Activated naive CD8-positive, alpha-beta T cell treated with anti-CD3 and anti-CD28 coated beads, Interleukin-2, amount 10 ng/mL, durations not matched to agents 7 days and 5 days (primary cell): Measurements from ENCODE around the gene PEX10. TPM values are rescaled to one million over a fixed set of nuclear protein-coding genes. Genes with fewer than 3 reads are reported as not detected.

Experiments used
- ATAC-seq: fragments of 150-1000 bp; cut with Tn5 transposase; one replicate; pipeline ENCODE4 v1.10.0; 2021; ENCODE audit warnings: low read depth, moderate library complexity
- POLR2A ChIA-PET: fragments of 350-600 bp; sonication (Branson Sonifier 250); formaldehyde crosslinking; loops from one replicate; lab custom pipeline; 2021; ENCODE audit warnings: antibody characterized with exemption; lab: Charles Lee
- DNase-seq: peaks from one replicate; pipeline ENCODE4 v3.0.0; 2021
- H3K27ac Mint-ChIP-seq: one replicate; pipeline ENCODE4 v1.8.0; 2022; ENCODE audit warnings: mild to moderate bottlenecking, mixed read lengths
- H3K27me3 Mint-ChIP-seq: one replicate; pipeline ENCODE4 v1.8.0; 2022; ENCODE audit warnings: mild to moderate bottlenecking, moderate library complexity, mixed read lengths
- H3K36me3 Mint-ChIP-seq: one replicate; pipeline ENCODE4 v1.8.0; 2021; ENCODE audit warnings: mild to moderate bottlenecking, mixed read lengths
- H3K4me1 Mint-ChIP-seq: one replicate; pipeline ENCODE4 v1.8.0; 2021; ENCODE audit warnings: mixed read lengths
- H3K4me3 Mint-ChIP-seq: one replicate; pipeline ENCODE4 v1.8.0; 2022; ENCODE audit warnings: mild to moderate bottlenecking, moderate library complexity, mixed read lengths
- H3K9me3 Mint-ChIP-seq: one replicate; pipeline ENCODE4 v1.8.0; 2021; ENCODE audit warnings: mixed read lengths
- total RNA-seq, 2 experiments: library from RNA; stranded (reverse); gene quantifications; one replicate each; pipeline ENCODE4 v1.2.3, GENCODE V29; 2021

Gene PEX10
- total RNA-seq, 2 experiments from 2014 or later: 9.6 to 9.9 TPM

GRCh38 chr1:2393471-2393877, 18.9 kb downstream of the PEX10 start:
- peaks cover 11% of the 10 kb centered on the region for H3K36me3 Mint-ChIP-seq
- no peak overlapping the region for H3K27ac Mint-ChIP-seq
- POLR2A ChIA-PET: interaction anchor here (1.1 to 1.5 kb wide), 3 partner anchors 22 to 201 kb away, joined by 3 read pairs; no protein-coding TSS in a partner anchor
- no peaks in the 10 kb centered on the region for H3K9me3 Mint-ChIP-seq
- DNase-seq: no peak
- peak overlapping the region; percentile 91 for H3K4me3 Mint-ChIP-seq
- no peak for ATAC-seq
- H3K4me1 Mint-ChIP-seq: peaks cover 26% of the 10 kb centered on the region
- H3K27me3 Mint-ChIP-seq: no peaks in the 10 kb centered on the region

GRCh38 chr1:2392686-2393085, 19.7 kb downstream of the PEX10 start:
- no peaks in the 10 kb centered on the region for H3K27me3 Mint-ChIP-seq
- no peaks in the 10 kb centered on the region for H3K9me3 Mint-ChIP-seq
- peaks cover 26% of the 10 kb centered on the region for H3K4me1 Mint-ChIP-seq
- H3K36me3 Mint-ChIP-seq: peaks cover 11% of the 10 kb centered on the region
- DNase-seq (no peak), ATAC-seq (no peak)
- POLR2A ChIA-PET: interaction anchor here (1.1 to 3.7 kb wide), 7 partner anchors 18 to 203 kb away, joined by 3 to 25 read pairs (median 6); partner anchors contain the start of gene FAAP20
- peak overlapping the region; percentile 91 for H3K4me3 Mint-ChIP-seq
- peak overlapping the region; percentile 86 for H3K27ac Mint-ChIP-seq

GRCh38 chr1:2391931-2392509, 20.3 kb downstream of the PEX10 start:
- no peak for DNase-seq
- no peaks in the 10 kb centered on the region for H3K9me3 Mint-ChIP-seq
- H3K4me3 Mint-ChIP-seq: peak overlapping the region; percentile 91
- no peaks in the 10 kb centered on the region for H3K27me3 Mint-ChIP-seq
- POLR2A ChIA-PET: interaction anchor here (0.8 to 3.7 kb wide), 24 partner anchors 8 to 202 kb away, joined by 3 to 25 read pairs (median 5); partner anchors contain the start of genes FAAP20, PANK4, PRXL2B and SKI
- H3K27ac Mint-ChIP-seq: peak overlapping the region; percentile 86
- H3K36me3 Mint-ChIP-seq: peaks cover 8% of the 10 kb centered on the region
- H3K4me1 Mint-ChIP-seq: peaks cover 25% of the 10 kb centered on the region
- ATAC-seq: no peak

- H3K27ac Mint-ChIP-seq: peak within 1 kb of the TSS; percentile 86
- no peaks in the 10 kb centered on the region for H3K27me3 Mint-ChIP-seq
- H3K4me1 Mint-ChIP-seq: peaks cover 22% of the 10 kb centered on the region
- H3K4me3 Mint-ChIP-seq: peak within 1 kb of the TSS; percentile 91
- POLR2A ChIA-PET: interaction anchor here (0.6 to 3.7 kb wide), 25 partner anchors 9 to 799 kb away, joined by 3 to 25 read pairs (median 5); partner anchors contain the start of genes FAAP20, PANK4, PRXL2B and SKI
- no peaks in the 10 kb centered on the region for H3K9me3 Mint-ChIP-seq
- ATAC-seq: peak; percentile 99
- peak; percentile 99 for DNase-seq
- H3K36me3 Mint-ChIP-seq: peaks cover 5% of the 10 kb centered on the region
Observed at GRCh38 chr1:2391041-2391930, 21.1 kb downstream of the PEX10 start, which contains the start of the genes MORN1 and RER1. MORN1 (minus strand) TSS chr1:2391554; CDS start chr1:2391533, 21 bp downstream. RER1 (plus strand) TSS chr1:2391841; CDS start chr1:2395791, 3,950 bp downstream.

- no peaks in the 10 kb centered on the region for H3K27me3 Mint-ChIP-seq
- H3K36me3 Mint-ChIP-seq: peaks cover 2% of the 10 kb centered on the region
- peak overlapping the region; percentile 79 for H3K4me3 Mint-ChIP-seq
- DNase-seq (no peak), ATAC-seq (no peak)
- POLR2A ChIA-PET: interaction anchor here (0.7 to 3.7 kb wide), 2 partner anchors 194 to 197 kb away, joined by 3 to 25 read pairs; partner anchors contain the start of genes FAAP20 and PRXL2B
- H3K4me1 Mint-ChIP-seq: peaks cover 22% of the 10 kb centered on the region
- H3K9me3 Mint-ChIP-seq: no peaks in the 10 kb centered on the region
- H3K27ac Mint-ChIP-seq: no peak overlapping the region
Observed at GRCh38 chr1:2389644-2390043, 22.7 kb downstream of the PEX10 start.

- H3K36me3 Mint-ChIP-seq: peaks cover 2% of the 10 kb centered on the region
- peaks cover 16% of the 10 kb centered on the region for H3K4me1 Mint-ChIP-seq
- H3K27ac Mint-ChIP-seq: no peak overlapping the region
- no peak for ATAC-seq
- no peak for DNase-seq
- no peaks in the 10 kb centered on the region for H3K9me3 Mint-ChIP-seq
- POLR2A ChIA-PET: interaction anchor here (0.7 kb wide), 1 partner anchor 196 kb away, joined by 4 read pairs; no protein-coding TSS in a partner anchor
- H3K4me3 Mint-ChIP-seq: no peak overlapping the region
- no peaks in the 10 kb centered on the region for H3K27me3 Mint-ChIP-seq
Observed at GRCh38 chr1:2388004-2388913, 24.1 kb downstream of the PEX10 start.

GRCh38 chr1:2386636-2387611, 25.4 kb downstream of the PEX10 start:
- peak; percentile 19 for DNase-seq
- ATAC-seq: no peak
- POLR2A ChIA-PET: no interaction called here
- peaks cover 6% of the 10 kb centered on the region for H3K4me1 Mint-ChIP-seq
- no peak overlapping the region for H3K27ac Mint-ChIP-seq
- H3K9me3 Mint-ChIP-seq: no peaks in the 10 kb centered on the region
- H3K36me3 Mint-ChIP-seq: no peaks in the 10 kb centered on the region
- no peak overlapping the region for H3K4me3 Mint-ChIP-seq
- no peaks in the 10 kb centered on the region for H3K27me3 Mint-ChIP-seq

GRCh38 chr1:2385606-2386280, 26.6 kb downstream of the PEX10 start:
- no peak overlapping the region for H3K27ac Mint-ChIP-seq
- DNase-seq: peak; percentile 22
- peaks cover 6% of the 10 kb centered on the region for H3K4me1 Mint-ChIP-seq
- H3K4me3 Mint-ChIP-seq: no peak overlapping the region
- no peak for ATAC-seq
- H3K9me3 Mint-ChIP-seq: no peaks in the 10 kb centered on the region
- H3K36me3 Mint-ChIP-seq: no peaks in the 10 kb centered on the region
- no peaks in the 10 kb centered on the region for H3K27me3 Mint-ChIP-seq
- POLR2A ChIA-PET: interaction anchor here (0.7 kb wide), 1 partner anchor 196 kb away, joined by 3 read pairs; no protein-coding TSS in a partner anchor

GRCh38 chr1:2384941-2385481, 27.4 kb downstream of the PEX10 start:
- ATAC-seq: no peak
- DNase-seq: peak; percentile 26
- Mint-ChIP-seq H3K4me3 (no peak overlapping the region), H3K4me1 (peaks cover 3% of the 10 kb centered on the region), H3K36me3 (no peaks in the 10 kb centered on the region), H3K27me3 (no peaks in the 10 kb centered on the region), H3K9me3 (no peaks in the 10 kb centered on the region), H3K27ac (no peak overlapping the region)
- POLR2A ChIA-PET: interaction anchor here (0.7 kb wide), 1 partner anchor 195 kb away, joined by 3 read pairs; no protein-coding TSS in a partner anchor

GRCh38 chr1:2384130-2384860, 28.1 kb downstream of the PEX10 start:
- Mint-ChIP-seq H3K9me3 (no peaks in the 10 kb centered on the region), H3K4me3 (no peak overlapping the region), H3K36me3 (no peaks in the 10 kb centered on the region), H3K4me1 (no peaks in the 10 kb centered on the region), H3K27me3 (no peaks in the 10 kb centered on the region), H3K27ac (no peak overlapping the region)
- peak; percentile 20 for DNase-seq
- POLR2A ChIA-PET: interaction anchor here (4.9 kb wide), 1 partner anchor 189 kb away, joined by 63 read pairs; the partner anchor contains the start of gene FAAP20
- ATAC-seq: no peak
